Liver (tissue), 9 donors: ENCODE results near the gene SUMF2. TPM values are rescaled to one million over a fixed set of nuclear protein-coding genes. Genes with fewer than 3 reads are reported as not detected.

Experiments used
- DNase-seq: peaks from one replicate; pipeline ENCODE4 v3.0.0-alpha.2; 2017; ENCODE audit warnings: low spot score
- H3K27ac ChIP-seq, 2 donors: one replicate each; pipeline ENCODE4 v1.7.0; 2013; ENCODE audit warnings: inconsistent platforms in 2 of 2, low read length in 2 of 2, control low read depth in 1 of 2, low read depth in 1 of 2, mild to moderate bottlenecking in 1 of 2
- H3K27me3 ChIP-seq, 4 donors: one replicate each; pipeline versions ENCODE4 v1.6.1 to v1.7.0; 2013; ENCODE audit warnings: low read length in 3 of 4, inconsistent platforms in 1 of 4, mild to moderate bottlenecking in 1 of 4, moderate library complexity in 1 of 4; ENCODE audit not compliant: control insufficient read depth in 4 of 4, insufficient read depth in 4 of 4
- H3K36me3 ChIP-seq, 4 donors: one replicate each; pipeline versions ENCODE4 v1.6.1 to v1.7.0; 2013; ENCODE audit warnings: low read length in 3 of 4, mild to moderate bottlenecking in 3 of 4, low read depth in 1 of 4, moderate library complexity in 1 of 4; ENCODE audit not compliant: control insufficient read depth in 4 of 4, insufficient read depth in 3 of 4
- H3K4me1 ChIP-seq, 4 donors: one replicate each; pipeline versions ENCODE4 v1.6.1 to v1.7.0; 2013; ENCODE audit warnings: low read length in 3 of 4, mild to moderate bottlenecking in 3 of 4, moderate library complexity in 1 of 4; ENCODE audit not compliant: control insufficient read depth in 4 of 4, insufficient read depth in 4 of 4
- H3K4me3 ChIP-seq, 3 donors: one replicate each; pipeline versions ENCODE4 v1.6.1 to v1.7.0; 2013; ENCODE audit warnings: low read length in 3 of 3, control low read depth in 1 of 3, low read depth in 1 of 3, mild to moderate bottlenecking in 1 of 3
- H3K9ac ChIP-seq, 2 donors: one replicate each; pipeline ENCODE4 v1.7.0; 2013; ENCODE audit warnings: low read length in 2 of 2, mild to moderate bottlenecking in 2 of 2, moderate library complexity in 2 of 2, control low read depth in 1 of 2, low read depth in 1 of 2
- H3K9me3 ChIP-seq, 4 donors: one replicate each; pipeline versions ENCODE4 v1.6.1 to v1.7.0; 2013; ENCODE audit warnings: low read length in 3 of 4; ENCODE audit not compliant: control insufficient read depth in 4 of 4
- EGR1 ChIP-seq, 2 donors: IDR thresholded peaks; 2 replicates each; pipeline ENCODE4 v1.6.1; 2016 to 2018; ENCODE audit warnings: antibody characterized with exemption in 2 of 2, low read depth in 2 of 2
- FOXA1 ChIP-seq: IDR thresholded peaks from 2 replicates; pipeline ENCODE4 v1.6.1; 2016; ENCODE audit warnings: antibody characterized with exemption
- FOXA2 ChIP-seq: IDR thresholded peaks from 2 replicates; pipeline ENCODE4 v1.6.1; 2016; ENCODE audit warnings: antibody characterized with exemption
- GABPA ChIP-seq, 2 donors: IDR thresholded peaks in 1 of 2; conservative IDR thresholded peaks in 1 of 2; 2 replicates each; pipeline ENCODE4 v1.6.1; 2016; ENCODE audit warnings: antibody characterized with exemption in 2 of 2, mild to moderate bottlenecking in 1 of 2, moderate library complexity in 1 of 2
- HNF4A ChIP-seq, 2 donors: conservative IDR thresholded peaks; 2 replicates each; pipeline ENCODE4 v1.6.1; 2016; ENCODE audit warnings: antibody characterized with exemption in 2 of 2, mild to moderate bottlenecking in 2 of 2
- HNF4G ChIP-seq: IDR thresholded peaks from 2 replicates; pipeline ENCODE4 v1.6.1; 2016; ENCODE audit warnings: antibody characterized with exemption
- JUND ChIP-seq, 2 donors: IDR thresholded peaks; 2 replicates each; pipeline ENCODE4 v1.6.1; 2016; ENCODE audit warnings: antibody characterized with exemption in 2 of 2
- NR2F2 ChIP-seq: IDR thresholded peaks from 2 replicates; pipeline ENCODE4 v1.6.1; 2016; ENCODE audit warnings: antibody characterized with exemption
- RAD21 ChIP-seq, 2 donors: IDR thresholded peaks; 2 replicates each; pipeline ENCODE4 v1.6.1; 2016; ENCODE audit warnings: antibody characterized with exemption in 2 of 2, mild to moderate bottlenecking in 2 of 2
- REST ChIP-seq: IDR thresholded peaks from 2 replicates; pipeline ENCODE4 v1.6.1; 2016; ENCODE audit warnings: antibody characterized with exemption, mild to moderate bottlenecking
- RXRA ChIP-seq, 2 donors: IDR thresholded peaks; 2 replicates each; pipeline ENCODE4 v1.6.1; 2017 to 2018; ENCODE audit warnings: antibody characterized with exemption in 2 of 2, mild to moderate bottlenecking in 1 of 2
- SP1 ChIP-seq: IDR thresholded peaks from 2 replicates; pipeline ENCODE4 v1.6.1; 2018; ENCODE audit warnings: antibody characterized with exemption, mild to moderate bottlenecking
- TAF1 ChIP-seq: conservative IDR thresholded peaks from 2 replicates; pipeline ENCODE4 v1.6.1; 2016; ENCODE audit warnings: antibody characterized with exemption, mild to moderate bottlenecking
- YY1 ChIP-seq: IDR thresholded peaks from 2 replicates; pipeline ENCODE4 v1.6.1; 2016; ENCODE audit warnings: antibody characterized with exemption, mild to moderate bottlenecking
- WGBS: extraction: QIAGEN DNeasy Blood & Tissue Kit; methylation state at CpG from one replicate; pipeline ENCODE4 v1.1.7; 2013; 5-methylcytosine and 5-hydroxymethylcytosine counted together
- polyA plus RNA-seq, 2 donors: library from polyadenylated mRNA; stranded (reverse) in 1 of 2; unstranded in 1 of 2; fragments of 200-250 nt in 1 of 2; fragments of >200 nt in 1 of 2; fragmentation: Nextera tagmentation in 1 of 2; extraction: Ambion mirVana in 1 of 2; gene quantifications; one replicate each; pipeline versions ENCODE4 v1.2.1 to v1.2.3, GENCODE V29; 2013 to 2015
- total RNA-seq, 2 donors: library from RNA; depleted of rRNA; stranded (reverse); fragments of >200 nt; gene quantifications; one replicate each; pipeline ENCODE4 v1.2.3, GENCODE V29; 2014
- TF ChIP-seq, protein P1 (sequence below): IDR thresholded peaks from 2 replicates; pipeline ENCODE4 v1.6.1; 2016; ENCODE audit warnings: antibody characterized with exemption
- TF ChIP-seq, protein P2 (sequence below): IDR thresholded peaks from 2 replicates; pipeline ENCODE4 v1.6.1; 2016; ENCODE audit warnings: antibody characterized with exemption
- donor health status: healthy.
- donor health status: healthy.
- donor health status: healthy.
- donor health status: healthy.
- donor health status: healthy.

Gene SUMF2
- total and polyA plus RNA-seq, 4 donors: 67.1 to 104 (median 74.8) TPM

- WGBS: 12% methylated on average over 65 of the region's 65 CpGs
- TF ChIP-seq HNF4G (no peak), JUND (IDR thresholded peaks at IDR 0.05) (no peak), HNF4A (conservative IDR thresholded peaks at IDR 0.05) (no peak), RXRA (IDR thresholded peaks at IDR 0.05) (no peak), FOXA2 (no peak), RAD21 (IDR thresholded peaks at IDR 0.05) (no peak), EGR1 (IDR thresholded peaks at IDR 0.05; ENCODE audit: low read depth in 2 of 2) (no peak), SP1 (no peak), TAF1 (no peak)
- TF ChIP-seq, protein P1, sequence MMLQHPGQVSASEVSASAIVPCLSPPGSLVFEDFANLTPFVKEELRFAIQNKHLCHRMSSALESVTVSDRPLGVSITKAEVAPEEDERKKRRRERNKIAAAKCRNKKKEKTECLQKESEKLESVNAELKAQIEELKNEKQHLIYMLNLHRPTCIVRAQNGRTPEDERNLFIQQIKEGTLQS: no peak
- DNase-seq: no peak
- Histone ChIP-seq H3K4me1 (peaks cover 0 to 7% (median under 1%) of the 10 kb centered on the region in 4 donors), H3K9ac (no peak within 1 kb of the TSS), H3K27ac (no peak within 1 kb of the TSS), H3K36me3 (no peaks in the 10 kb centered on the region), H3K4me3 (no peak within 1 kb of the TSS), H3K27me3 (peaks cover 0 to 6% (median 0%) of the 10 kb centered on the region in 4 donors), H3K9me3 (no peaks in the 10 kb centered on the region)
Measured at GRCh38 chr7:56115852-56116538, 51.9 kb downstream of the SUMF2 start, which contains the start of gene NUPR2. Gene NUPR2, minus strand, starts transcription at chr7:56116417. Its CDS starts 103 bp downstream, at chr7:56116314.

- Histone ChIP-seq H3K36me3 (no peaks in the 10 kb centered on the region), H3K4me3 (no peak overlapping the region), H3K9me3 (no peaks in the 10 kb centered on the region), H3K27ac (no peak overlapping the region), H3K27me3 (no peaks in the 10 kb centered on the region), H3K4me1 (no peaks in the 10 kb centered on the region), H3K9ac (no peak overlapping the region)
- 89% methylated on average over 6 of the region's 6 CpGs for WGBS
- DNase-seq: no peak
- no peak for TF ChIP-seq NR2F2
- TF ChIP-seq YY1: no peak
- no peak for TF ChIP-seq EGR1 (IDR thresholded peaks at IDR 0.05; ENCODE audit: low read depth in 2 of 2)
- TF ChIP-seq REST: no peak
Measured at GRCh38 chr7:56121440-56121839, 57.4 kb downstream of the SUMF2 start.

DNA sequence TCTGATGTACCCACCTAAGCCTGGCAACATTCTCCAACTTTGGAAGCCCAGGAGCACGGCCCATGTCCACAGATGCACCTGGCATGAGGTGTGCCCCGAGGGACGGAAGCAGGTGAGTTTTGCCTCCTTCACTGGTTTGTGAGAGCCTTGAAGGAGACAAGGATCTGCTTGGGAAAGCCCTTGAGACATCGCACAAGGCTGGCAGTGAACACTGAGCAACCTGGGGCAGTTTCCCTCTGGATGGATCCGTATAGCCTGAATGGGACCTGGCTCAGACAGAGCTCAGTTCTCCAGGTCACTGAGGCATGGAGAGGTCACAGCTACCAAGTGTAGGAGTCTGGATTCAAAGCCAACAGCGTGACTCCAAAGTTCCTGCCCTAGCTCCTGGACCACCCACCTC is 60.9 kb downstream of the SUMF2 start:
- 71% methylated on average over 6 of the region's 6 CpGs for WGBS
- H3K4me3 ChIP-seq: no peak overlapping the region
- no peaks in the 10 kb centered on the region for H3K4me1 ChIP-seq
- no peak for DNase-seq
- no peaks in the 10 kb centered on the region for H3K9me3 ChIP-seq
- TF ChIP-seq FOXA1 (no peak), GABPA (IDR thresholded peaks at IDR 0.05 in 1 of 2, conservative IDR thresholded peaks at IDR 0.05 in 1 of 2) (no peak), HNF4A (conservative IDR thresholded peaks at IDR 0.05) (no peak), FOXA2 (no peak), RXRA (IDR thresholded peaks at IDR 0.05) (no peak), EGR1 (IDR thresholded peaks at IDR 0.05; ENCODE audit: low read depth in 2 of 2) (no peak), REST (no peak)
- TF ChIP-seq, protein P2, sequence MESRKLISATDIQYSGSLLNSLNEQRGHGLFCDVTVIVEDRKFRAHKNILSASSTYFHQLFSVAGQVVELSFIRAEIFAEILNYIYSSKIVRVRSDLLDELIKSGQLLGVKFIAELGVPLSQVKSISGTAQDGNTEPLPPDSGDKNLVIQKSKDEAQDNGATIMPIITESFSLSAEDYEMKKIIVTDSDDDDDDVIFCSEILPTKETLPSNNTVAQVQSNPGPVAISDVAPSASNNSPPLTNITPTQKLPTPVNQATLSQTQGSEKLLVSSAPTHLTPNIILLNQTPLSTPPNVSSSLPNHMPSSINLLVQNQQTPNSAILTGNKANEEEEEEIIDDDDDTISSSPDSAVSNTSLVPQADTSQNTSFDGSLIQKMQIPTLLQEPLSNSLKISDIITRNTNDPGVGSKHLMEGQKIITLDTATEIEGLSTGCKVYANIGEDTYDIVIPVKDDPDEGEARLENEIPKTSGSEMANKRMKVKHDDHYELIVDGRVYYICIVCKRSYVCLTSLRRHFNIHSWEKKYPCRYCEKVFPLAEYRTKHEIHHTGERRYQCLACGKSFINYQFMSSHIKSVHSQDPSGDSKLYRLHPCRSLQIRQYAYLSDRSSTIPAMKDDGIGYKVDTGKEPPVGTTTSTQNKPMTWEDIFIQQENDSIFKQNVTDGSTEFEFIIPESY: no peak
- TF ChIP-seq, protein P1: no peak
- H3K36me3 ChIP-seq: no peaks in the 10 kb centered on the region
- no peak overlapping the region for H3K9ac ChIP-seq
- H3K27me3 ChIP-seq: no peaks in the 10 kb centered on the region
- no peak overlapping the region for H3K27ac ChIP-seq
